Measurements from ENCODE around the gene MYBPC1. TPM values are rescaled to one million over a fixed set of nuclear protein-coding genes. Genes with fewer than 3 reads are reported as not detected.
A peak's percentile ranks its signal among the peaks of the same experiment; 100 is the strongest.

The MYBPC1 gene
- total and polyA plus RNA-seq, 2 of the 13 experiments (the other 11 are each of a cell fraction or from before 2014, with no cell fraction given): 0.31 to 0.53 TPM

DNA sequence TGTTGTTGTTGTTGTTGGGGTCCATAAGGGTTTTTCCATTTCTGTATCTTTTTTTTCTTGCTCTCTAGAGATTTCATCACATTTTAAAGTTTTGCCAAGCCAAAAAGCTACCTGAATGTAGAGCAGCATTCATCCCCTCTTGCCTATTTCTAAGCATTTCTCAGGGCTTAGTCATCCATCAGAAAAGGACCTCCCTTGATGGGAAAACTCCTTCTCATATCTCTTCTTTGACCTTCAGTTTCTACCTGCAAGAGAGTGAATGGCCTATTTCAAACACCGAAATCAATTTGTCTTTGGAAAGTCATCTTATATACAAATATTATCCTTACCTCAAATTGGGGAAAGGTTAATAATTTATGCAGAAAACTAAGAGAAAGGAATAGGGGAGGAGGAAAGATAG lies 4.5 kb downstream of the MYBPC1 start (continued):
- TF ChIP-seq, protein P1, sequence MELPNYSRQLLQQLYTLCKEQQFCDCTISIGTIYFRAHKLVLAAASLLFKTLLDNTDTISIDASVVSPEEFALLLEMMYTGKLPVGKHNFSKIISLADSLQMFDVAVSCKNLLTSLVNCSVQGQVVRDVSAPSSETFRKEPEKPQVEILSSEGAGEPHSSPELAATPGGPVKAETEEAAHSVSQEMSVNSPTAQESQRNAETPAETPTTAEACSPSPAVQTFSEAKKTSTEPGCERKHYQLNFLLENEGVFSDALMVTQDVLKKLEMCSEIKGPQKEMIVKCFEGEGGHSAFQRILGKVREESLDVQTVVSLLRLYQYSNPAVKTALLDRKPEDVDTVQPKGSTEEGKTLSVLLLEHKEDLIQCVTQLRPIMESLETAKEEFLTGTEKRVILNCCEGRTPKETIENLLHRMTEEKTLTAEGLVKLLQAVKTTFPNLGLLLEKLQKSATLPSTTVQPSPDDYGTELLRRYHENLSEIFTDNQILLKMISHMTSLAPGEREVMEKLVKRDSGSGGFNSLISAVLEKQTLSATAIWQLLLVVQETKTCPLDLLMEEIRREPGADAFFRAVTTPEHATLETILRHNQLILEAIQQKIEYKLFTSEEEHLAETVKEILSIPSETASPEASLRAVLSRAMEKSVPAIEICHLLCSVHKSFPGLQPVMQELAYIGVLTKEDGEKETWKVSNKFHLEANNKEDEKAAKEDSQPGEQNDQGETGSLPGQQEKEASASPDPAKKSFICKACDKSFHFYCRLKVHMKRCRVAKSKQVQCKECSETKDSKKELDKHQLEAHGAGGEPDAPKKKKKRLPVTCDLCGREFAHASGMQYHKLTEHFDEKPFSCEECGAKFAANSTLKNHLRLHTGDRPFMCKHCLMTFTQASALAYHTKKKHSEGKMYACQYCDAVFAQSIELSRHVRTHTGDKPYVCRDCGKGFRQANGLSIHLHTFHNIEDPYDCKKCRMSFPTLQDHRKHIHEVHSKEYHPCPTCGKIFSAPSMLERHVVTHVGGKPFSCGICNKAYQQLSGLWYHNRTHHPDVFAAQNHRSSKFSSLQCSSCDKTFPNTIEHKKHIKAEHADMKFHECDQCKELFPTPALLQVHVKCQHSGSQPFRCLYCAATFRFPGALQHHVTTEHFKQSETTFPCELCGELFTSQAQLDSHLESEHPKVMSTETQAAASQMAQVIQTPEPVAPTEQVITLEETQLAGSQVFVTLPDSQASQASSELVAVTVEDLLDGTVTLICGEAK (IDR thresholded peaks at IDR 0.05): no peak
- TF ChIP-seq, protein P1 (CRISPR knock-in tag; IDR thresholded peaks at IDR 0.05): no peak
- no peak for TF ChIP-seq ZC3H13 (CRISPR knock-in tag; IDR thresholded peaks at IDR 0.05)
- no peak for TF ChIP-seq JARID2 (CRISPR knock-in tag; IDR thresholded peaks at IDR 0.05; ENCODE audit: insufficient replicate concordance)
- TF ChIP-seq, protein P2, sequence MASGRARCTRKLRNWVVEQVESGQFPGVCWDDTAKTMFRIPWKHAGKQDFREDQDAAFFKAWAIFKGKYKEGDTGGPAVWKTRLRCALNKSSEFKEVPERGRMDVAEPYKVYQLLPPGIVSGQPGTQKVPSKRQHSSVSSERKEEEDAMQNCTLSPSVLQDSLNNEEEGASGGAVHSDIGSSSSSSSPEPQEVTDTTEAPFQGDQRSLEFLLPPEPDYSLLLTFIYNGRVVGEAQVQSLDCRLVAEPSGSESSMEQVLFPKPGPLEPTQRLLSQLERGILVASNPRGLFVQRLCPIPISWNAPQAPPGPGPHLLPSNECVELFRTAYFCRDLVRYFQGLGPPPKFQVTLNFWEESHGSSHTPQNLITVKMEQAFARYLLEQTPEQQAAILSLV (CRISPR knock-in tag; IDR thresholded peaks at IDR 0.05; ENCODE audit: borderline replicate concordance): no peak
- TF ChIP-seq ZBTB3 (CRISPR knock-in tag; IDR thresholded peaks at IDR 0.05; ENCODE audit: borderline replicate concordance, low read depth): no peak
- TF ChIP-seq RELA (CRISPR knock-in tag; IDR thresholded peaks at IDR 0.05): no peak
- TF ChIP-seq XRCC5 (optimal IDR thresholded peaks at IDR 0.05; ENCODE audit: low read length): no peak
- no peak for TF ChIP-seq ZSCAN25 (CRISPR knock-in tag; IDR thresholded peaks at IDR 0.05)
- TF ChIP-seq POLR2A (IDR thresholded peaks at IDR 0.05; ENCODE audit: insufficient read depth in 1 of 2, low read depth in 2 of 2, low read length in 2 of 2): no peak
- TF ChIP-seq, protein P3, sequence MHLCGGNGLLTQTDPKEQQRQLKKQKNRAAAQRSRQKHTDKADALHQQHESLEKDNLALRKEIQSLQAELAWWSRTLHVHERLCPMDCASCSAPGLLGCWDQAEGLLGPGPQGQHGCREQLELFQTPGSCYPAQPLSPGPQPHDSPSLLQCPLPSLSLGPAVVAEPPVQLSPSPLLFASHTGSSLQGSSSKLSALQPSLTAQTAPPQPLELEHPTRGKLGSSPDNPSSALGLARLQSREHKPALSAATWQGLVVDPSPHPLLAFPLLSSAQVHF (CRISPR knock-in tag; IDR thresholded peaks at IDR 0.05): no peak
- TF ChIP-seq, protein P4, sequence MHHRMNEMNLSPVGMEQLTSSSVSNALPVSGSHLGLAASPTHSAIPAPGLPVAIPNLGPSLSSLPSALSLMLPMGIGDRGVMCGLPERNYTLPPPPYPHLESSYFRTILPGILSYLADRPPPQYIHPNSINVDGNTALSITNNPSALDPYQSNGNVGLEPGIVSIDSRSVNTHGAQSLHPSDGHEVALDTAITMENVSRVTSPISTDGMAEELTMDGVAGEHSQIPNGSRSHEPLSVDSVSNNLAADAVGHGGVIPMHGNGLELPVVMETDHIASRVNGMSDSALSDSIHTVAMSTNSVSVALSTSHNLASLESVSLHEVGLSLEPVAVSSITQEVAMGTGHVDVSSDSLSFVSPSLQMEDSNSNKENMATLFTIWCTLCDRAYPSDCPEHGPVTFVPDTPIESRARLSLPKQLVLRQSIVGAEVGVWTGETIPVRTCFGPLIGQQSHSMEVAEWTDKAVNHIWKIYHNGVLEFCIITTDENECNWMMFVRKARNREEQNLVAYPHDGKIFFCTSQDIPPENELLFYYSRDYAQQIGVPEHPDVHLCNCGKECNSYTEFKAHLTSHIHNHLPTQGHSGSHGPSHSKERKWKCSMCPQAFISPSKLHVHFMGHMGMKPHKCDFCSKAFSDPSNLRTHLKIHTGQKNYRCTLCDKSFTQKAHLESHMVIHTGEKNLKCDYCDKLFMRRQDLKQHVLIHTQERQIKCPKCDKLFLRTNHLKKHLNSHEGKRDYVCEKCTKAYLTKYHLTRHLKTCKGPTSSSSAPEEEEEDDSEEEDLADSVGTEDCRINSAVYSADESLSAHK (CRISPR knock-in tag; IDR thresholded peaks at IDR 0.05; ENCODE audit: borderline replicate concordance): no peak
- TF ChIP-seq ZNF652 (CRISPR knock-in tag; IDR thresholded peaks at IDR 0.05; ENCODE audit: borderline replicate concordance, low read depth): no peak
- no peak for TF ChIP-seq HDAC1 (CRISPR knock-in tag; IDR thresholded peaks at IDR 0.05)
- TF ChIP-seq, protein P5, sequence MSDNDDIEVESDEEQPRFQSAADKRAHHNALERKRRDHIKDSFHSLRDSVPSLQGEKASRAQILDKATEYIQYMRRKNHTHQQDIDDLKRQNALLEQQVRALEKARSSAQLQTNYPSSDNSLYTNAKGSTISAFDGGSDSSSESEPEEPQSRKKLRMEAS (IDR thresholded peaks at IDR 0.05): no peak
- TF ChIP-seq KAT8 (CRISPR knock-in tag; IDR thresholded peaks at IDR 0.05): peak; percentile 14; the same call in 1 of the 2 replicates
- no peak for TF ChIP-seq ZBTB42 (CRISPR knock-in tag; IDR thresholded peaks at IDR 0.05)
- TF ChIP-seq ARID2 (CRISPR knock-in tag; IDR thresholded peaks at IDR 0.05; ENCODE audit: borderline replicate concordance): no peak
- TF ChIP-seq SAP130 (CRISPR knock-in tag; IDR thresholded peaks at IDR 0.05; ENCODE audit: low read depth): no peak
